ENCODE measurements around the gene MRPL24. TPM values are rescaled to one million over a fixed set of nuclear protein-coding genes. Genes with fewer than 3 reads are reported as not detected.

Gene MRPL24
- total and polyA plus RNA-seq, 10 of the 15 experiments (the other 5 are each of a cell fraction or from before 2014, with no cell fraction given) = 87.4 to 269 (median 134) TPM

DNA sequence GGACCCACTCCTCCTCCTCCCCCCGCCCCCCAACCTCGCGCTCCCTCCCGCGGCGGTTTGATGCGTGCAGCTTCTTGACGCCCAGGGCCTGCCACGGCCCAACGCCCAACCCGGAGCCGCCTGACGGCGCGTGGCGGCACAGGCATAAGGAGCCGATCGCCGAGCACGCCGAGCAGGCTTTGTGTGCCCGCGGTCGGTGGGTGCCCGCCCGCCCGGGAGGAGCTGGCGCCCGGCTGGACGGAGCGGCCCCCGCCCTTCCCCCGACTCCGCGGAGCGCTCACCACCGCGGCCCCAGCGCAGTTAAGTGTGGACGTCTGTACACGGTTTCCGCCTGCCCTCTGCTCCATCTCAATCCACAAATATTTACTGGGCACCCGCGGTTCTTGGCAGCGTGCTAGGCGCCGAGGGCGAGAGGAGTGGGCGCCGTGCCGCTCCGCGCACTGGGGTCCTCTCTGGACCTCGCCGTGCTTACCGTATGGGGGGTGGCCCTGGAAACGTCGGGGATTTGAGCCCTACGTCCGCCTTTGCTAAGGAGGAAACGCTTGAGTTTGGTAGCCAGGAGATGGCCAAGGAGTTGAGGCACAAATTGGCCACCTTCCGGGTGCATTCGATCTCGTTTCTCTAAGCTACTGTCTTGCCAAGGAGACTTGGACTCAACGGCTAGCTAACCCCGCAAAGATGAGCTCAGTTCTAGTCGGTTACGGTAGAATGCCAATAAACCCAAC is 11.0 kb upstream of the MRPL24 start (continued):
- TF ChIP-seq, protein P1, sequence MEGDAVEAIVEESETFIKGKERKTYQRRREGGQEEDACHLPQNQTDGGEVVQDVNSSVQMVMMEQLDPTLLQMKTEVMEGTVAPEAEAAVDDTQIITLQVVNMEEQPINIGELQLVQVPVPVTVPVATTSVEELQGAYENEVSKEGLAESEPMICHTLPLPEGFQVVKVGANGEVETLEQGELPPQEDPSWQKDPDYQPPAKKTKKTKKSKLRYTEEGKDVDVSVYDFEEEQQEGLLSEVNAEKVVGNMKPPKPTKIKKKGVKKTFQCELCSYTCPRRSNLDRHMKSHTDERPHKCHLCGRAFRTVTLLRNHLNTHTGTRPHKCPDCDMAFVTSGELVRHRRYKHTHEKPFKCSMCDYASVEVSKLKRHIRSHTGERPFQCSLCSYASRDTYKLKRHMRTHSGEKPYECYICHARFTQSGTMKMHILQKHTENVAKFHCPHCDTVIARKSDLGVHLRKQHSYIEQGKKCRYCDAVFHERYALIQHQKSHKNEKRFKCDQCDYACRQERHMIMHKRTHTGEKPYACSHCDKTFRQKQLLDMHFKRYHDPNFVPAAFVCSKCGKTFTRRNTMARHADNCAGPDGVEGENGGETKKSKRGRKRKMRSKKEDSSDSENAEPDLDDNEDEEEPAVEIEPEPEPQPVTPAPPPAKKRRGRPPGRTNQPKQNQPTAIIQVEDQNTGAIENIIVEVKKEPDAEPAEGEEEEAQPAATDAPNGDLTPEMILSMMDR (IDR thresholded peaks at IDR 0.05 in 2 of 3, conservative IDR thresholded peaks at IDR 0.05 in 1 of 3; ENCODE audit: control insufficient read depth in 2 of 3, extremely low read depth in 1 of 3, insufficient read depth in 1 of 3, low read depth in 3 of 3, low read length in 3 of 3) = 0 out of 6 replicates have a peak, but pooled peaks of 1 of the 3 experiments have one; percentile 3
- peak; percentile 37 for TF ChIP-seq SIX5 (IDR thresholded peaks at IDR 0.05; ENCODE audit: low read depth, low read length, severe bottlenecking)
- TF ChIP-seq, protein P2, sequence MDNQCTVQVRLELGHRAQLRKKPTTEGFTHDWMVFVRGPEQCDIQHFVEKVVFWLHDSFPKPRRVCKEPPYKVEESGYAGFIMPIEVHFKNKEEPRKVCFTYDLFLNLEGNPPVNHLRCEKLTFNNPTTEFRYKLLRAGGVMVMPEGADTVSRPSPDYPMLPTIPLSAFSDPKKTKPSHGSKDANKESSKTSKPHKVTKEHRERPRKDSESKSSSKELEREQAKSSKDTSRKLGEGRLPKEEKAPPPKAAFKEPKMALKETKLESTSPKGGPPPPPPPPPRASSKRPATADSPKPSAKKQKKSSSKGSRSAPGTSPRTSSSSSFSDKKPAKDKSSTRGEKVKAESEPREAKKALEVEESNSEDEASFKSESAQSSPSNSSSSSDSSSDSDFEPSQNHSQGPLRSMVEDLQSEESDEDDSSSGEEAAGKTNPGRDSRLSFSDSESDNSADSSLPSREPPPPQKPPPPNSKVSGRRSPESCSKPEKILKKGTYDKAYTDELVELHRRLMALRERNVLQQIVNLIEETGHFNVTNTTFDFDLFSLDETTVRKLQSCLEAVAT (IDR thresholded peaks at IDR 0.05) = peak; percentile 100
- TF ChIP-seq IKZF1 (conservative IDR thresholded peaks at IDR 0.05) = peak; percentile 82
- 0 out of 2 replicates have a peak, but pooled peaks have one; percentile 40 for TF ChIP-seq TCF3 (IDR thresholded peaks at IDR 0.05; ENCODE audit: borderline replicate concordance, insufficient read depth, low read depth, low read length)
- no peak for TF ChIP-seq MYC (IDR thresholded peaks at IDR 0.05; ENCODE audit: insufficient read depth, insufficient read length, insufficient replicate concordance, low read length, severe bottlenecking)
- TF ChIP-seq NFXL1 (IDR thresholded peaks at IDR 0.05; ENCODE audit: borderline replicate concordance) = peak; percentile 94
- peak; percentile 90 to 98 for TF ChIP-seq SRF (IDR thresholded peaks at IDR 0.05; ENCODE audit: low read depth in 2 of 2, low read length in 2 of 2)
- TF ChIP-seq, protein P3, sequence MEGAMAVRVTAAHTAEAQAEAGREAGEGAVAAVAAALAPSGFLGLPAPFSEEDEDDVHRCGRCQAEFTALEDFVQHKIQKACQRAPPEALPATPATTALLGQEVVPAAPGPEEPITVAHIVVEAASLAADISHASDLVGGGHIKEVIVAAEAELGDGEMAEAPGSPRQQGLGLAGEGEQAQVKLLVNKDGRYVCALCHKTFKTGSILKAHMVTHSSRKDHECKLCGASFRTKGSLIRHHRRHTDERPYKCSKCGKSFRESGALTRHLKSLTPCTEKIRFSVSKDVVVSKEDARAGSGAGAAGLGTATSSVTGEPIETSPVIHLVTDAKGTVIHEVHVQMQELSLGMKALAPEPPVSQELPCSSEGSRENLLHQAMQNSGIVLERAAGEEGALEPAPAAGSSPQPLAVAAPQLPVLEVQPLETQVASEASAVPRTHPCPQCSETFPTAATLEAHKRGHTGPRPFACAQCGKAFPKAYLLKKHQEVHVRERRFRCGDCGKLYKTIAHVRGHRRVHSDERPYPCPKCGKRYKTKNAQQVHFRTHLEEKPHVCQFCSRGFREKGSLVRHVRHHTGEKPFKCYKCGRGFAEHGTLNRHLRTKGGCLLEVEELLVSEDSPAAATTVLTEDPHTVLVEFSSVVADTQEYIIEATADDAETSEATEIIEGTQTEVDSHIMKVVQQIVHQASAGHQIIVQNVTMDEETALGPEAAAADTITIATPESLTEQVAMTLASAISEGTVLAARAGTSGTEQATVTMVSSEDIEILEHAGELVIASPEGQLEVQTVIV (IDR thresholded peaks at IDR 0.05; ENCODE audit: borderline replicate concordance, partially characterized antibody) = peak; percentile 68
- TF ChIP-seq MXI1 (IDR thresholded peaks at IDR 0.05; ENCODE audit: low read depth, low read length) = no peak; the same call in 1 of the 2 replicates
- TF ChIP-seq, protein P4, sequence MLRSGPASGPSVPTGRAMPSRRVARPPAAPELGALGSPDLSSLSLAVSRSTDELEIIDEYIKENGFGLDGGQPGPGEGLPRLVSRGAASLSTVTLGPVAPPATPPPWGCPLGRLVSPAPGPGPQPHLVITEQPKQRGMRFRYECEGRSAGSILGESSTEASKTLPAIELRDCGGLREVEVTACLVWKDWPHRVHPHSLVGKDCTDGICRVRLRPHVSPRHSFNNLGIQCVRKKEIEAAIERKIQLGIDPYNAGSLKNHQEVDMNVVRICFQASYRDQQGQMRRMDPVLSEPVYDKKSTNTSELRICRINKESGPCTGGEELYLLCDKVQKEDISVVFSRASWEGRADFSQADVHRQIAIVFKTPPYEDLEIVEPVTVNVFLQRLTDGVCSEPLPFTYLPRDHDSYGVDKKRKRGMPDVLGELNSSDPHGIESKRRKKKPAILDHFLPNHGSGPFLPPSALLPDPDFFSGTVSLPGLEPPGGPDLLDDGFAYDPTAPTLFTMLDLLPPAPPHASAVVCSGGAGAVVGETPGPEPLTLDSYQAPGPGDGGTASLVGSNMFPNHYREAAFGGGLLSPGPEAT (IDR thresholded peaks at IDR 0.05; ENCODE audit: low read depth) = peak; percentile 87
- TF ChIP-seq, protein P5, sequence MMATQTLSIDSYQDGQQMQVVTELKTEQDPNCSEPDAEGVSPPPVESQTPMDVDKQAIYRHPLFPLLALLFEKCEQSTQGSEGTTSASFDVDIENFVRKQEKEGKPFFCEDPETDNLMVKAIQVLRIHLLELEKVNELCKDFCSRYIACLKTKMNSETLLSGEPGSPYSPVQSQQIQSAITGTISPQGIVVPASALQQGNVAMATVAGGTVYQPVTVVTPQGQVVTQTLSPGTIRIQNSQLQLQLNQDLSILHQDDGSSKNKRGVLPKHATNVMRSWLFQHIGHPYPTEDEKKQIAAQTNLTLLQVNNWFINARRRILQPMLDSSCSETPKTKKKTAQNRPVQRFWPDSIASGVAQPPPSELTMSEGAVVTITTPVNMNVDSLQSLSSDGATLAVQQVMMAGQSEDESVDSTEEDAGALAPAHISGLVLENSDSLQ (IDR thresholded peaks at IDR 0.05) = 0 out of 2 replicates have a peak, but pooled peaks have one; percentile 29
- no peak for TF ChIP-seq ZZZ3 (IDR thresholded peaks at IDR 0.05; ENCODE audit: control insufficient read depth, insufficient read length, low read depth)
- peak; percentile 88 for TF ChIP-seq SP1 (IDR thresholded peaks at IDR 0.05; ENCODE audit: low read depth, low read length)
- peak; percentile 81 for TF ChIP-seq SIN3A (IDR thresholded peaks at IDR 0.05; ENCODE audit: low read depth, low read length)
- no peak for TF ChIP-seq SUPT20H (IDR thresholded peaks at IDR 0.05; ENCODE audit: borderline replicate concordance, control insufficient read depth, low read depth, low read length)
- no peak for TF ChIP-seq PAX5 (IDR thresholded peaks at IDR 0.05; ENCODE audit: borderline replicate concordance, low read depth, low read length)
- peak; percentile 68 for TF ChIP-seq POLR2AphosphoS2 (IDR thresholded peaks at IDR 0.05; ENCODE audit: low read depth, low read length)
- TF ChIP-seq TARDBP (IDR thresholded peaks at IDR 0.05; ENCODE audit: borderline replicate concordance) = no peak
